ENCODE results near the gene SOAT1.

Gene SOAT1

GRCh38 chr1:179322557-179322956, 29.0 kb downstream of the SOAT1 start:
- Histone ChIP-seq H3K9me3 (ENCODE audit: control insufficient read depth in 2 of 2, low read length in 2 of 2) (no peaks in the 10 kb centered on the region), H3K9ac (ENCODE audit: low read depth in 1 of 2, low read length in 2 of 2) (no peak overlapping the region), H3K27ac (ENCODE audit: low read depth in 2 of 2, low read length in 2 of 2) (no peak overlapping the region), H3K36me3 (ENCODE audit: control insufficient read depth in 2 of 2, insufficient read depth in 2 of 2, low read length in 2 of 2) (peaks cover 0 to 3% of the 10 kb centered on the region in 2 donors), H3K4me1 (ENCODE audit: control insufficient read depth in 2 of 2, insufficient read depth in 2 of 2, low read length in 2 of 2) (no peaks in the 10 kb centered on the region), H3K27me3 (ENCODE audit: control insufficient read depth in 2 of 2, insufficient read depth in 2 of 2, low read length in 2 of 2) (no peaks in the 10 kb centered on the region), H3K4me3 (ENCODE audit: low read length in 2 of 2) (no peak overlapping the region)

DNA sequence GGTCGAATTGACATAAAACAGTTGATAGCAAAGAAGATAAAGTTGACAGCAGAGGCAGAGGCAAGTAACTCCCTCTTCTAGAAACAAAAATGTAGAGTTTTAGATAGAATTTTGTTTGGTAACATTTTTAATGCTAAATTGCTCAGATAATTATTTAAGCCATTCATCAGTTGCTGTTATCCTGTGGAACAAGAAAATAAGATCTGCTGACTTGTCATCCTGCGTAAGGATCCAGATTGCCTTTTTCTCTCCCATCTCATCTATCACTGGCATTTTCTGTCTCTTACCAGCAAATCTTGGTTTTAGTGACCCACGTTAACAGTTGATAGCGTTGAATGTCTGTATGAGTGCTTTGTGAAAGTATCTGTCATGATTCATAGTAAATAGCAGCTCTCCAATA, 29.8 kb downstream of the SOAT1 start:
- no peak overlapping the region for H3K4me3 ChIP-seq (ENCODE audit: low read length in 2 of 2)
- H3K27ac ChIP-seq (ENCODE audit: low read depth in 2 of 2, low read length in 2 of 2), result no peak overlapping the region
- no peaks in the 10 kb centered on the region for H3K27me3 ChIP-seq (ENCODE audit: control insufficient read depth in 2 of 2, insufficient read depth in 2 of 2, low read length in 2 of 2)
- H3K4me1 ChIP-seq (ENCODE audit: control insufficient read depth in 2 of 2, insufficient read depth in 2 of 2, low read length in 2 of 2), result no peaks in the 10 kb centered on the region
- peaks cover 0 to 3% of the 10 kb centered on the region in 2 donors for H3K36me3 ChIP-seq (ENCODE audit: control insufficient read depth in 2 of 2, insufficient read depth in 2 of 2, low read length in 2 of 2)
- H3K9ac ChIP-seq (ENCODE audit: low read depth in 1 of 2, low read length in 2 of 2), result no peak overlapping the region
- H3K9me3 ChIP-seq (ENCODE audit: control insufficient read depth in 2 of 2, low read length in 2 of 2), result no peaks in the 10 kb centered on the region

DNA sequence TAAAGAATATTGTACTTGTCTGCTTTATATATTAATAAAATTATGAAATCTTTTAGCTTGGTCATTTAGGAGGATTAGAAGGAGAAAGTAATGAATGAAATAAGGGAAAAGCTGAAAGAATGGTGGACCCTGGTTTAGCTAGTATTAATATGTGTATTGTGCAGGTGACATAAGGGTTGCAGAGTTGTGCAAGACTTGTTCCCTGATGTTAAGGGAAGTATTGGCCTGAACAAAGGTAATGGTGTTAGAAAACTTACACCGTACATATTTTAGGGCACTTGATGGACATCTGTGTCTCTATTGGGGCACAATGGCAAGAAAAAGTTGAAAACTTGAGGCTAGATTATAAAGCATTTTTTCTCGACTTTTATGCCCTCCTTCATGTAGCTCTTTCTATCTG, 32.2 kb downstream of the SOAT1 start:
- Histone ChIP-seq H3K4me1 (ENCODE audit: control insufficient read depth in 2 of 2, insufficient read depth in 2 of 2, low read length in 2 of 2) (no peaks in the 10 kb centered on the region), H3K36me3 (ENCODE audit: control insufficient read depth in 2 of 2, insufficient read depth in 2 of 2, low read length in 2 of 2) (peaks cover 0 to 3% of the 10 kb centered on the region in 2 donors), H3K4me3 (ENCODE audit: low read length in 2 of 2) (no peak overlapping the region), H3K27ac (ENCODE audit: low read depth in 2 of 2, low read length in 2 of 2) (no peak overlapping the region), H3K9me3 (ENCODE audit: control insufficient read depth in 2 of 2, low read length in 2 of 2) (no peaks in the 10 kb centered on the region), H3K27me3 (ENCODE audit: control insufficient read depth in 2 of 2, insufficient read depth in 2 of 2, low read length in 2 of 2) (no peaks in the 10 kb centered on the region), H3K9ac (ENCODE audit: low read depth in 1 of 2, low read length in 2 of 2) (no peak overlapping the region)

- Histone ChIP-seq H3K4me3 (ENCODE audit: low read length in 2 of 2) (no peak overlapping the region), H3K36me3 (ENCODE audit: control insufficient read depth in 2 of 2, insufficient read depth in 2 of 2, low read length in 2 of 2) (peaks cover 0 to 3% of the 10 kb centered on the region in 2 donors), H3K27me3 (ENCODE audit: control insufficient read depth in 2 of 2, insufficient read depth in 2 of 2, low read length in 2 of 2) (no peaks in the 10 kb centered on the region), H3K9ac (ENCODE audit: low read depth in 1 of 2, low read length in 2 of 2) (no peak overlapping the region), H3K27ac (ENCODE audit: low read depth in 2 of 2, low read length in 2 of 2) (no peak overlapping the region), H3K4me1 (ENCODE audit: control insufficient read depth in 2 of 2, insufficient read depth in 2 of 2, low read length in 2 of 2) (no peaks in the 10 kb centered on the region), H3K9me3 (ENCODE audit: control insufficient read depth in 2 of 2, low read length in 2 of 2) (no peaks in the 10 kb centered on the region)
These were observed 33.1 kb downstream of the SOAT1 start for GRCh38 chr1:179326746-179327145.

- Histone ChIP-seq H3K4me1 (ENCODE audit: control insufficient read depth in 2 of 2, insufficient read depth in 2 of 2, low read length in 2 of 2) (no peaks in the 10 kb centered on the region), H3K27me3 (ENCODE audit: control insufficient read depth in 2 of 2, insufficient read depth in 2 of 2, low read length in 2 of 2) (no peaks in the 10 kb centered on the region), H3K4me3 (ENCODE audit: low read length in 2 of 2) (no peak overlapping the region), H3K9me3 (ENCODE audit: control insufficient read depth in 2 of 2, low read length in 2 of 2) (no peaks in the 10 kb centered on the region), H3K9ac (ENCODE audit: low read depth in 1 of 2, low read length in 2 of 2) (no peak overlapping the region), H3K36me3 (ENCODE audit: control insufficient read depth in 2 of 2, insufficient read depth in 2 of 2, low read length in 2 of 2) (peaks cover 0 to 3% of the 10 kb centered on the region in 2 donors), H3K27ac (ENCODE audit: low read depth in 2 of 2, low read length in 2 of 2) (no peak overlapping the region)
These were observed 33.6 kb downstream of the SOAT1 start for GRCh38 chr1:179327196-179327595.

- no peak overlapping the region for H3K9ac ChIP-seq (ENCODE audit: low read depth in 1 of 2, low read length in 2 of 2)
- H3K27me3 ChIP-seq (ENCODE audit: control insufficient read depth in 2 of 2, insufficient read depth in 2 of 2, low read length in 2 of 2), result no peaks in the 10 kb centered on the region
- no peak overlapping the region for H3K4me3 ChIP-seq (ENCODE audit: low read length in 2 of 2)
- H3K4me1 ChIP-seq (ENCODE audit: control insufficient read depth in 2 of 2, insufficient read depth in 2 of 2, low read length in 2 of 2), result no peaks in the 10 kb centered on the region
- H3K27ac ChIP-seq (ENCODE audit: low read depth in 2 of 2, low read length in 2 of 2), result no peak overlapping the region
- no peaks in the 10 kb centered on the region for H3K9me3 ChIP-seq (ENCODE audit: control insufficient read depth in 2 of 2, low read length in 2 of 2)
- H3K36me3 ChIP-seq (ENCODE audit: control insufficient read depth in 2 of 2, insufficient read depth in 2 of 2, low read length in 2 of 2), result peaks cover 0 to 3% of the 10 kb centered on the region in 2 donors
These were observed 34.1 kb downstream of the SOAT1 start for GRCh38 chr1:179327679-179328078.

- no peaks in the 10 kb centered on the region for H3K36me3 ChIP-seq (ENCODE audit: control insufficient read depth in 2 of 2, insufficient read depth in 2 of 2, low read length in 2 of 2)
- no peaks in the 10 kb centered on the region for H3K9me3 ChIP-seq (ENCODE audit: control insufficient read depth in 2 of 2, low read length in 2 of 2)
- no peaks in the 10 kb centered on the region for H3K27me3 ChIP-seq (ENCODE audit: control insufficient read depth in 2 of 2, insufficient read depth in 2 of 2, low read length in 2 of 2)
- H3K27ac ChIP-seq (ENCODE audit: low read depth in 2 of 2, low read length in 2 of 2), result no peak overlapping the region
- H3K9ac ChIP-seq (ENCODE audit: low read depth in 1 of 2, low read length in 2 of 2), result no peak overlapping the region
- no peak overlapping the region for H3K4me3 ChIP-seq (ENCODE audit: low read length in 2 of 2)
- no peaks in the 10 kb centered on the region for H3K4me1 ChIP-seq (ENCODE audit: control insufficient read depth in 2 of 2, insufficient read depth in 2 of 2, low read length in 2 of 2)
These were observed 36.3 kb downstream of the SOAT1 start for GRCh38 chr1:179329862-179330261.

DNA sequence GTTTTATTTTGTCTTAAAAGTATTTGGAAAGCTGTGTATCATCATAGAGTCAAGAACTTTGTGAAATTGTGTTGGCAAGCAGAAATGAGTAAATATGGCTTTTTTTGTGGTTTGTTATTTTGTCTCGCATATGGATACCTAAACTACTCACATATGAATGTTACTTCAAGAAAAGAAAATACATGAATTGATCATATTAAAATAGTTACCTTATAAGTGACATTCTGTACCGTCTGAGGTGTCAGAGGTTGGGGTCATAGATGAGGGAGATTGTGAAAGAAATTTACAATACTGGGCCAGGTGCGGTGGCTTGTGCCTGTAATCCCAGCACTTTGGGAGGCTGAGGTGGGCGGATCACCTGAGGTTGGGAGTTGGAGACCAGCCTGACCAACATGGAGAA, 40.8 kb downstream of the SOAT1 start:
- Histone ChIP-seq H3K4me1 (ENCODE audit: control insufficient read depth in 2 of 2, insufficient read depth in 2 of 2, low read length in 2 of 2) (peaks cover 0 to 3% of the 10 kb centered on the region in 2 donors), H3K27me3 (ENCODE audit: control insufficient read depth in 2 of 2, insufficient read depth in 2 of 2, low read length in 2 of 2) (no peaks in the 10 kb centered on the region), H3K36me3 (ENCODE audit: control insufficient read depth in 2 of 2, insufficient read depth in 2 of 2, low read length in 2 of 2) (peaks cover 7 to 8% of the 10 kb centered on the region in 2 donors), H3K27ac (ENCODE audit: low read depth in 2 of 2, low read length in 2 of 2) (no peak overlapping the region), H3K9ac (ENCODE audit: low read depth in 1 of 2, low read length in 2 of 2) (no peak overlapping the region), H3K4me3 (ENCODE audit: low read length in 2 of 2) (no peak overlapping the region), H3K9me3 (ENCODE audit: control insufficient read depth in 2 of 2, low read length in 2 of 2) (no peaks in the 10 kb centered on the region)

GRCh38 chr1:179337288-179337687, 43.7 kb downstream of the SOAT1 start:
- no peaks in the 10 kb centered on the region for H3K27me3 ChIP-seq (ENCODE audit: control insufficient read depth in 2 of 2, insufficient read depth in 2 of 2, low read length in 2 of 2)
- H3K9ac ChIP-seq (ENCODE audit: low read depth in 1 of 2, low read length in 2 of 2), result no peak overlapping the region
- no peak overlapping the region for H3K4me3 ChIP-seq (ENCODE audit: low read length in 2 of 2)
- H3K36me3 ChIP-seq (ENCODE audit: control insufficient read depth in 2 of 2, insufficient read depth in 2 of 2, low read length in 2 of 2), result peaks cover 13 to 15% of the 10 kb centered on the region in 2 donors
- peaks cover 0 to 3% of the 10 kb centered on the region in 2 donors for H3K4me1 ChIP-seq (ENCODE audit: control insufficient read depth in 2 of 2, insufficient read depth in 2 of 2, low read length in 2 of 2)
- H3K27ac ChIP-seq (ENCODE audit: low read depth in 2 of 2, low read length in 2 of 2), result no peak overlapping the region
- no peaks in the 10 kb centered on the region for H3K9me3 ChIP-seq (ENCODE audit: control insufficient read depth in 2 of 2, low read length in 2 of 2)

GRCh38 chr1:179337942-179338560, 44.5 kb downstream of the SOAT1 start:
- H3K9me3 ChIP-seq (ENCODE audit: control insufficient read depth in 2 of 2, low read length in 2 of 2), result no peaks in the 10 kb centered on the region
- no peak overlapping the region for H3K9ac ChIP-seq (ENCODE audit: low read depth in 1 of 2, low read length in 2 of 2)
- H3K27ac ChIP-seq (ENCODE audit: low read depth in 2 of 2, low read length in 2 of 2), result no peak overlapping the region
- peaks cover 15 to 17% of the 10 kb centered on the region in 2 donors for H3K36me3 ChIP-seq (ENCODE audit: control insufficient read depth in 2 of 2, insufficient read depth in 2 of 2, low read length in 2 of 2)
- H3K27me3 ChIP-seq (ENCODE audit: control insufficient read depth in 2 of 2, insufficient read depth in 2 of 2, low read length in 2 of 2), result no peaks in the 10 kb centered on the region
- H3K4me1 ChIP-seq (ENCODE audit: control insufficient read depth in 2 of 2, insufficient read depth in 2 of 2, low read length in 2 of 2), result peaks cover 0 to 3% of the 10 kb centered on the region in 2 donors
- H3K4me3 ChIP-seq (ENCODE audit: low read length in 2 of 2), result no peak overlapping the region

All from mucosa of rectum (tissue), 2 donors.